Hepatocyte (in vitro differentiated cells): ENCODE results near the gene DIPK1A. TPM values are rescaled to one million over a fixed set of nuclear protein-coding genes. Genes with fewer than 3 reads are reported as not detected.
"Not testable (repeated sequence)": the region's sequence is repeated elsewhere in the genome, so short reads cannot be mapped to it uniquely, and the experiment has no call there.

Experiments
- DNase-seq: peaks from one replicate; pipeline ENCODE4 v3.0.0-alpha.2; 2016; ENCODE audit warnings: low spot score
- H2AFZ ChIP-seq: fragments of 200-600 bp; sonication (generic); 2 replicates; pipeline ENCODE4 v1.6.0; 2016; ENCODE audit warnings: antibody characterized with exemption, mild to moderate bottlenecking
- H3K27ac ChIP-seq: fragments of 200-600 bp; sonication (generic); 2 replicates; pipeline ENCODE4 v1.5.1; 2016; ENCODE audit warnings: mild to moderate bottlenecking
- H3K27me3 ChIP-seq: fragments of 200-600 bp; sonication (generic); 2 replicates; pipeline ENCODE4 v1.6.1; 2016
- H3K36me3 ChIP-seq: fragments of 200-600 bp; sonication (generic); replicated peaks from 2 replicates; pipeline ENCODE4 v1.5.1; 2016; ENCODE audit warnings: low read depth; ENCODE audit not compliant: insufficient read depth
- H3K4me1 ChIP-seq: fragments of 200-600 bp; sonication (generic); 2 replicates; pipeline ENCODE4 v1.5.1; 2016; ENCODE audit warnings: mild to moderate bottlenecking, moderate library complexity; ENCODE audit not compliant: insufficient read depth
- H3K4me2 ChIP-seq: fragments of 200-600 bp; sonication (generic); 2 replicates; pipeline ENCODE4 v1.6.0; 2016
- H3K4me3 ChIP-seq: fragments of 200-600 bp; sonication (generic); 2 replicates; pipeline ENCODE4 v1.5.1; 2016; ENCODE audit warnings: mild to moderate bottlenecking
- H3K79me2 ChIP-seq: fragments of 200-600 bp; sonication (generic); 2 replicates; pipeline ENCODE4 v1.6.0; 2017; ENCODE audit warnings: mild to moderate bottlenecking
- H3K9me2 ChIP-seq: fragments of 200-600 bp; sonication (generic); replicated peaks from 2 replicates; pipeline ENCODE4 v1.6.0; 2017; ENCODE audit warnings: mild to moderate bottlenecking; ENCODE audit not compliant: insufficient read depth
- H3K9me3 ChIP-seq: fragments of 200-600 bp; sonication (generic); 2 replicates; pipeline ENCODE4 v1.5.1; 2016; ENCODE audit warnings: low read depth, mild to moderate bottlenecking
- H4K20me1 ChIP-seq: fragments of 200-600 bp; sonication (generic); 2 replicates; pipeline ENCODE4 v1.6.0; 2016; ENCODE audit warnings: mild to moderate bottlenecking; ENCODE audit not compliant: insufficient read depth, poor library complexity, severe bottlenecking
- EZH2 ChIP-seq: fragments of 200-600 bp; sonication (generic); IDR thresholded peaks from 2 replicates; pipeline ENCODE4 v1.6.1; 2016; ENCODE audit warnings: antibody characterized with exemption, mild to moderate bottlenecking, borderline replicate concordance
- EZH2phosphoT487 ChIP-seq: fragments of 200-600 bp; sonication (generic); IDR thresholded peaks from one replicate; pipeline ENCODE4 v1.6.1; 2018; ENCODE audit warnings: antibody characterized with exemption, mild to moderate bottlenecking, low read depth, moderate library complexity; ENCODE audit not compliant: unreplicated experiment, severe bottlenecking
- WGBS: methylation state at CpG from one replicate; pipeline ENCODE4 v1.1.6; 2016; ENCODE audit warnings: low lambda C conversion rate; ENCODE audit errors: missing lambda C conversion rate; 5-methylcytosine and 5-hydroxymethylcytosine counted together
- polyA plus RNA-seq: library from polyadenylated mRNA; unstranded; fragments of >200 nt; fragmentation: Nextera tagmentation; extraction: Ambion mirVana; gene quantifications from 2 replicates; pipeline ENCODE4 v1.2.1, GENCODE V29; 2016
- total RNA-seq: library from RNA; depleted of rRNA; stranded (reverse); fragments of >200 nt; gene quantifications from 2 replicates; pipeline ENCODE4 v1.2.3, GENCODE V29; 2014
- TF ChIP-seq, protein P1 (sequence below): fragments of 200-600 bp; sonication (generic); IDR thresholded peaks from 2 replicates; pipeline ENCODE4 v1.5.1; 2016; ENCODE audit warnings: antibody characterized with exemption, mild to moderate bottlenecking; ENCODE audit not compliant: poor library complexity

Gene DIPK1A
- total and polyA plus RNA-seq, 2 experiments from 2014 or later = 18.0 to 19.7 TPM

DNA sequence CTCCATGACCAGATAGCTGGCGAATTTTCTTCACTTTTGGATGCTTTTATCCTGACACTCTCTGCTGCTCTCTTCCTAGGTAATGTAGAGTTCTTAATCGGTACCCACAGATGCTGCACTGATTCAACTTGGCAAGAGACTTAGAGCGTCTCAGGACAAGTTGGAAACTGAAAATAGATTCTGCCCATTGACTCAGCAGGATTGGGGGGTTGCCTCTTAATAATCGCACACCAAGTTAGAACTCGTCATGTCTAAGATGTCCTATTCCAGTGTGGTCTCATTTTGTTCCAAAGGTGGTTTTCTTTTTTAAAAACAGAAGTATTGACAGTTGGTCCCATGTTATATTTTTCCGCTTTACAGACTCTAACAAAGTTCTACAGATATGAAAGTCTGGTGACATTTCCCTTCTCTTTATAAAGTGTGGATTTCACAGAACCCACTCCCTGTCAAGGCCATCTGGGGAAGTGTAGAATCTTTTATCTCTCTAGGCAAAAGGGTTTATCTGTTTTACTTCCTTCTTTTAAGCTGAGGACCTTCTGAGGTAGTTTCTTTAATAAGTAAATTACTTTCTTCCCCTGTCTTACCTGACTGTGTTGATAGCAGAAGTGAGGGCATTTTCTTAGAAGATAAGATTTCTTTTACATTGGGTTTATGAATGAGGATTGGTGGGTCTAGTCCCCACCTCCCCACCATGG, 12.1 kb upstream of the DIPK1A start:
- WGBS = 97% methylated on average over 6 of the region's 6 CpGs
- no peak for DNase-seq
- Histone ChIP-seq H3K9me2 (no peaks in the 10 kb centered on the region), H4K20me1 (no peaks in the 10 kb centered on the region), H2AFZ (no peak overlapping the region), H3K27ac (no peak overlapping the region), H3K4me2 (no peak overlapping the region), H3K4me3 (no peak overlapping the region), H3K27me3 (no peaks in the 10 kb centered on the region), H3K79me2 (no peaks in the 10 kb centered on the region), H3K36me3 (no peaks in the 10 kb centered on the region), H3K9me3 (no peaks in the 10 kb centered on the region), H3K4me1 (no peaks in the 10 kb centered on the region)
- TF ChIP-seq, protein P1, sequence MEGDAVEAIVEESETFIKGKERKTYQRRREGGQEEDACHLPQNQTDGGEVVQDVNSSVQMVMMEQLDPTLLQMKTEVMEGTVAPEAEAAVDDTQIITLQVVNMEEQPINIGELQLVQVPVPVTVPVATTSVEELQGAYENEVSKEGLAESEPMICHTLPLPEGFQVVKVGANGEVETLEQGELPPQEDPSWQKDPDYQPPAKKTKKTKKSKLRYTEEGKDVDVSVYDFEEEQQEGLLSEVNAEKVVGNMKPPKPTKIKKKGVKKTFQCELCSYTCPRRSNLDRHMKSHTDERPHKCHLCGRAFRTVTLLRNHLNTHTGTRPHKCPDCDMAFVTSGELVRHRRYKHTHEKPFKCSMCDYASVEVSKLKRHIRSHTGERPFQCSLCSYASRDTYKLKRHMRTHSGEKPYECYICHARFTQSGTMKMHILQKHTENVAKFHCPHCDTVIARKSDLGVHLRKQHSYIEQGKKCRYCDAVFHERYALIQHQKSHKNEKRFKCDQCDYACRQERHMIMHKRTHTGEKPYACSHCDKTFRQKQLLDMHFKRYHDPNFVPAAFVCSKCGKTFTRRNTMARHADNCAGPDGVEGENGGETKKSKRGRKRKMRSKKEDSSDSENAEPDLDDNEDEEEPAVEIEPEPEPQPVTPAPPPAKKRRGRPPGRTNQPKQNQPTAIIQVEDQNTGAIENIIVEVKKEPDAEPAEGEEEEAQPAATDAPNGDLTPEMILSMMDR = no peak
- TF ChIP-seq EZH2 (no peak), EZH2phosphoT487 (no peak)

DNA sequence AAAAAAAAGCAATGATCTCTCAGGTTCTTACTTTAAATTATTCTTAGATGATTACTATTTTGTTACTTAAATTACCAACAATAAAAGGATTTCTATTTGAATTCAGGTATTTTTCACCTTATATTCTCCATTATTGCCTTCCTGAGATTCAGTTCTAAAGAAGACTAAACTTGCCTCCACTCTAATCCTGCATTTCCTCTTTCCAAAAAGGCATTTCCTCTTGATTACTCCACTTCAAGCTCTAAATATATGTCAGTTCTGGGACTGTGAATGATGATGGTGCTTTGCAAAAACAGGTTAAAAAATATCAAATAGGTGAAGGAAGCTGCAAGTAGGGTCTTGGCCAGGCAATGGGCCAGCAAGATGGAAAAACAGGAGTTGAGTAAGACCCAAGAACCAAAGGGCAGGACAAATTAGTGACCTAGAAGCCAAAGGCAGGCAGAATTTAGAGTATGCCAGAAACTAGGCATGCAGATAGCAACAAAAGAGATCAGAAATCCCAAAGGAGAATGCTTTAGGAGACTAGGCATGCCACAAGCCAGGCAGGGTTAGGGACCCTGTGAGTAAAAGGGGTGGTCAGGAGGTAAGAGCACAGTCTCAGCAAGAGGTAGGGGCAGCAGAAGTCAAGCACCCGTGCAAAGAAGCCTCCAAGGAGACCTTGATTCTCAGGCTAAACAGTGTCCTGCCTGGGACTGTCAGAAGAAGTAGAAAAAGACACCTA, 11.3 kb upstream of the DIPK1A start:
- DNase-seq = no peak
- no peak overlapping the region for H3K4me3 ChIP-seq
- no peak overlapping the region for H3K27ac ChIP-seq
- no peak overlapping the region for H2AFZ ChIP-seq
- no peak overlapping the region for H3K4me2 ChIP-seq
- no peaks in the 10 kb centered on the region for H3K79me2 ChIP-seq
- H4K20me1 ChIP-seq = no peaks in the 10 kb centered on the region
- TF ChIP-seq, protein P1 = no peak
- TF ChIP-seq EZH2 = no peak
- TF ChIP-seq EZH2phosphoT487 = no peak
- no peaks in the 10 kb centered on the region for H3K36me3 ChIP-seq
- H3K4me1 ChIP-seq = no peaks in the 10 kb centered on the region
- WGBS = 47% methylated on average over 1 of the region's 1 CpG
- H3K9me3 ChIP-seq = no peaks in the 10 kb centered on the region
- H3K27me3 ChIP-seq = no peaks in the 10 kb centered on the region
- H3K9me2 ChIP-seq = no peaks in the 10 kb centered on the region

DNA sequence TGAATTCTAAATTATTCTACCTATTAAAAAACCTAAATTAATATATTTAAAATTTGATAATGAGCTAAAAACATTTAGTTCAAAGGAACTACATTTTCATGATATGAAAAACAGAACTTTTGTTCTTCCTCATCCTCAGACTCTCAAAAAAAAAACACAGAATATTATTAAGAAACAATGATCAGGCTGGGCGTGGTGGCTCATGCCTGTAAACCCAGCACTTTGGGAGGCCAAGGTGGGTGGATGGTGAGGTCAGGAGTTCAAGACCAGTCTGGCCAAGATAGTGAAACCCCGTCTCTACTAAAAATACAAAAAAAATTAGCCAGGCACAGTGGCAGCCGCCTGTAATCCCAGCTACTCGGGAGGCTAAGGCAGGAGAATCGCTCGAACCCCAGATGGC, 10.7 kb upstream of the DIPK1A start:
- not testable (repeated sequence) for H3K27me3 ChIP-seq, H3K36me3 ChIP-seq, H3K4me2 ChIP-seq, H3K9me2 ChIP-seq, H3K4me3 ChIP-seq, H2AFZ ChIP-seq, H3K4me1 ChIP-seq, DNase-seq, H3K9me3 ChIP-seq, H3K79me2 ChIP-seq, H4K20me1 ChIP-seq, H3K27ac ChIP-seq
- 75% methylated on average over 6 of the region's 6 CpGs for WGBS

DNA sequence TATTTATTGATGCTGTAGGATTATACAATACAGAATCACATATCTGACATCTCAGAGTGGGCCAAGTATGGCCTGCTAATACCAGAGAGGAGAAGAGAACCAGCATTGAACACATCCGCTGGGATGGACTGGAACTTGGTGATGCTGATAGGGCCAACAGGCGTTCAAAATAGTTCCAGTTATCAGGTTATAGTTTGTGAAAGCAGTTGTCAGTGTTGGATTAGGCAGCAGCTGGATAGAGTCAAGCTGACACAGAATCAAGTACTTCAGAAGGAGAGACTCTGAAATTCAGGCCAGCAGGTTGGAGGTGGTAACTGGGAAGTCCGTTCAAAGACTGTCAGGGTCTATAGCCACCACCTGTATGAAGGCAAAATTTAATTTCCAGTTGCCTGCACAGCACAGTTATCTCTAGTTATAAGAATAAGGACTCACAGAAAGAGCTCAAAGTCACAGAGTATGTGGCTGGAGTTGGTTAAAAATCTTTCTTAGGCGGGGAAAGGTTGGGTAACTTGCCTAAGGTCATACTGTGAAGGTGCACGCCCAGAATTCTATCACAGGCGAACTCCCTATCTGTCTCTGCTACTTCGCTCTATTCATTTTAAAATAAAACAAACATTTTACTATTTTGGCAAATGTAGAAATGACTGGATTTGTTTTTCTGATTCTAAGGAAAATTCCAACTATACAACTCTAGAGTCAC, 9.9 kb upstream of the DIPK1A start:
- WGBS = 83% methylated on average over 7 of the region's 7 CpGs
- Histone ChIP-seq H3K4me2 (no peak overlapping the region), H3K27me3 (no peaks in the 10 kb centered on the region), H3K4me3 (no peak overlapping the region), H4K20me1 (no peaks in the 10 kb centered on the region), H3K36me3 (no peaks in the 10 kb centered on the region), H3K4me1 (no peaks in the 10 kb centered on the region), H3K9me2 (no peaks in the 10 kb centered on the region), H3K79me2 (no peaks in the 10 kb centered on the region), H2AFZ (no peak overlapping the region), H3K9me3 (no peaks in the 10 kb centered on the region), H3K27ac (no peak overlapping the region)
- TF ChIP-seq EZH2phosphoT487 (no peak), EZH2 (no peak)
- TF ChIP-seq, protein P1 = no peak
- DNase-seq = no peak
